H9 (cell line): ENCODE measurements around the gene BLTP3B. TPM values are rescaled to one million over a fixed set of nuclear protein-coding genes. Genes with fewer than 3 reads are reported as not detected.
A peak's percentile ranks its signal among the peaks of the same experiment; 100 is the strongest.

Source experiments
- DNase-seq: peaks from one replicate; pipeline ENCODE4 v3.0.0-alpha.2; 2017
- H2AFZ ChIP-seq: one replicate; pipeline ENCODE4 v1.6.1; 2013; ENCODE audit warnings: mild to moderate bottlenecking, low read length, control low read depth, moderate library complexity
- H2AK5ac ChIP-seq: 2 replicates; pipeline ENCODE4 v1.6.1; 2013; ENCODE audit warnings: low read length, control low read depth, mixed read lengths; ENCODE audit not compliant: insufficient read length
- H2BK120ac ChIP-seq: one replicate; pipeline ENCODE4 v1.6.1; 2013; ENCODE audit warnings: low read depth, mild to moderate bottlenecking, low read length, control low read depth, inconsistent platforms; ENCODE audit not compliant: poor library complexity, severe bottlenecking
- H2BK12ac ChIP-seq: 2 replicates; pipeline ENCODE4 v1.6.1; 2013; ENCODE audit warnings: low read length, control low read depth, mixed read lengths, low read depth; ENCODE audit not compliant: insufficient read length
- H2BK15ac ChIP-seq: 2 replicates; pipeline ENCODE4 v1.6.1; 2013; ENCODE audit warnings: low read depth, low read length, control low read depth
- H2BK20ac ChIP-seq: one replicate; pipeline ENCODE4 v1.6.1; 2013; ENCODE audit warnings: low read depth, mild to moderate bottlenecking, low read length, control low read depth, inconsistent platforms; ENCODE audit not compliant: poor library complexity, severe bottlenecking
- H2BK5ac ChIP-seq: 2 replicates; pipeline ENCODE4 v1.6.1; 2013; ENCODE audit warnings: low read length, control low read depth, mixed read lengths; ENCODE audit not compliant: insufficient read length
- H3K14ac ChIP-seq: 2 replicates; pipeline ENCODE4 v1.6.1; 2013; ENCODE audit warnings: low read length, control low read depth; ENCODE audit not compliant: insufficient read depth
- H3K18ac ChIP-seq: 2 replicates; pipeline ENCODE4 v1.6.1; 2013; ENCODE audit warnings: low read depth, mild to moderate bottlenecking, mixed read lengths, low read length, control low read depth; ENCODE audit not compliant: insufficient read length
- H3K23ac ChIP-seq: 2 replicates; pipeline ENCODE4 v1.6.1; 2013; ENCODE audit warnings: low read length, control low read depth, mixed read lengths, low read depth; ENCODE audit not compliant: insufficient read length
- H3K23me2 ChIP-seq: 2 replicates; pipeline ENCODE4 v1.6.1; 2013; ENCODE audit warnings: low read depth, mild to moderate bottlenecking, mixed read lengths, low read length, control low read depth; ENCODE audit not compliant: insufficient read length, poor library complexity, severe bottlenecking
- H3K27ac ChIP-seq: 2 replicates; pipeline ENCODE4 v1.5.1; 2013; ENCODE audit warnings: low read length, control low read depth, mixed read lengths, low read depth; ENCODE audit not compliant: insufficient read length
- H3K27me3 ChIP-seq: 2 replicates; pipeline ENCODE4 v1.6.1; 2013; ENCODE audit warnings: low read length, control low read depth, inconsistent platforms; ENCODE audit not compliant: insufficient read depth
- H3K4ac ChIP-seq: 2 replicates; pipeline ENCODE4 v1.6.1; 2013; ENCODE audit warnings: low read depth, mild to moderate bottlenecking, control low read depth, inconsistent platforms, low read length, moderate library complexity
- H3K4me1 ChIP-seq: 2 replicates; pipeline ENCODE4 v1.6.1; 2013; ENCODE audit warnings: low read length, control low read depth, inconsistent platforms; ENCODE audit not compliant: insufficient read depth
- H3K4me2 ChIP-seq: 2 replicates; pipeline ENCODE4 v1.6.1; 2013; ENCODE audit warnings: low read length, control low read depth, mixed read lengths; ENCODE audit not compliant: insufficient read length, insufficient read depth
- H3K56ac ChIP-seq: 2 replicates; pipeline ENCODE4 v1.6.1; 2013; ENCODE audit warnings: low read depth, mild to moderate bottlenecking, mixed read lengths, low read length, control low read depth; ENCODE audit not compliant: insufficient read length
- H3K79me1 ChIP-seq: 2 replicates; pipeline ENCODE4 v1.6.1; 2013; ENCODE audit warnings: low read depth, mild to moderate bottlenecking, moderate library complexity, low read length, control low read depth, inconsistent platforms; ENCODE audit not compliant: insufficient read depth, poor library complexity, severe bottlenecking
- H3K79me2 ChIP-seq: 2 replicates; pipeline ENCODE4 v1.6.1; 2013; ENCODE audit warnings: low read length, control low read depth, inconsistent platforms; ENCODE audit not compliant: insufficient read depth
- H3K9ac ChIP-seq: 2 replicates; pipeline ENCODE4 v1.6.1; 2013; ENCODE audit warnings: low read length, control low read depth, mixed read lengths; ENCODE audit not compliant: insufficient read length; ENCODE audit errors: extremely low read depth
- H3K9me3 ChIP-seq: one replicate; pipeline ENCODE4 v1.6.1; 2013; ENCODE audit warnings: low read depth, low read length, inconsistent platforms; ENCODE audit not compliant: control insufficient read depth
- H3T11ph ChIP-seq: one replicate; pipeline ENCODE4 v1.6.1; 2013; ENCODE audit warnings: mild to moderate bottlenecking, low read length, control low read depth, inconsistent platforms
- H4K20me1 ChIP-seq: one replicate; pipeline ENCODE4 v1.6.1; 2013; ENCODE audit not compliant: control insufficient read depth, insufficient read length, insufficient read depth
- H4K5ac ChIP-seq: 2 replicates; pipeline ENCODE4 v1.6.1; 2013; ENCODE audit warnings: low read depth, mild to moderate bottlenecking, mixed read lengths, low read length, control low read depth; ENCODE audit not compliant: insufficient read length
- H4K8ac ChIP-seq: replicated peaks from 2 replicates; pipeline ENCODE4 v1.6.1; 2013; ENCODE audit warnings: low read length, control low read depth, mixed read lengths, low read depth; ENCODE audit not compliant: insufficient read length
- H4K91ac ChIP-seq: 2 replicates; pipeline ENCODE4 v1.6.1; 2013; ENCODE audit warnings: low read depth, mild to moderate bottlenecking, moderate library complexity, mixed read lengths, low read length, control low read depth; ENCODE audit not compliant: insufficient read length
- H3K27ac Mint-ChIP-seq, 3 experiments: 2 replicates in 2 of 3; 3 replicates in 1 of 3; pipeline ENCODE4 v1.8.0; 2020 to 2021; ENCODE audit warnings: mixed read lengths in 3 of 3, mild to moderate bottlenecking in 1 of 3, moderate library complexity in 1 of 3
- H3K27me3 Mint-ChIP-seq: 2 replicates; pipeline ENCODE4 v1.8.0; 2021; ENCODE audit warnings: low read depth, mild to moderate bottlenecking, moderate library complexity, mixed read lengths
- H3K36me3 Mint-ChIP-seq, 3 experiments: 2 replicates in 2 of 3; 3 replicates in 1 of 3; pipeline ENCODE4 v1.8.0; 2020 to 2021; ENCODE audit warnings: low read depth in 3 of 3, mixed read lengths in 3 of 3; ENCODE audit not compliant: insufficient read depth in 1 of 3
- H3K4me1 Mint-ChIP-seq, 2 experiments: 2 replicates each; pipeline ENCODE4 v1.8.0; 2020; ENCODE audit warnings: mixed read lengths in 2 of 2
- H3K4me3 Mint-ChIP-seq, 2 experiments: 2 replicates in 1 of 2; 3 replicates in 1 of 2; pipeline ENCODE4 v1.8.0; 2020 to 2021; ENCODE audit warnings: mild to moderate bottlenecking in 2 of 2, mixed read lengths in 2 of 2, moderate library complexity in 1 of 2
- H3K9me3 Mint-ChIP-seq, 2 experiments: 2 replicates in 1 of 2; 3 replicates in 1 of 2; pipeline ENCODE4 v1.8.0; 2020; ENCODE audit warnings: mild to moderate bottlenecking in 2 of 2, mixed read lengths in 2 of 2, moderate library complexity in 1 of 2
- CTCF ChIP-seq: fragments of 200-600 bp; sonication (generic); conservative IDR thresholded peaks from 3 replicates; pipeline ENCODE4 v1.8.0; 2021; ENCODE audit warnings: antibody characterized with exemption, mild to moderate bottlenecking
- WGBS: extraction: QIAGEN DNeasy Blood & Tissue Kit; methylation state at CpG from one replicate; pipeline ENCODE4 v1.1.7; 2013; ENCODE audit warnings: missing lambda C conversion rate, low lambda C conversion rate, mixed read lengths; ENCODE audit not compliant: insufficient read length; ENCODE audit errors: extremely low coverage; 5-methylcytosine and 5-hydroxymethylcytosine counted together
- total RNA-seq: library from RNA; stranded (reverse); gene quantifications from 2 replicates; pipeline ENCODE4 v1.2.1, GENCODE V29; 2021

The BLTP3B gene
- total RNA-seq, 1 experiment from 2014 or later = 20.7 TPM

GRCh38 chr12:100173111-100173510 is 30.4 kb upstream of the BLTP3B start:
- Histone ChIP-seq H3K9me3 (no peaks in the 10 kb centered on the region), H4K20me1 (no peaks in the 10 kb centered on the region), H3K4me2 (no peak overlapping the region), H3K4ac (no peak overlapping the region), H3T11ph (no peak overlapping the region), H3K27ac (no peak overlapping the region), H3K79me1 (no peaks in the 10 kb centered on the region), H3K79me2 (no peaks in the 10 kb centered on the region), H2BK15ac (no peak overlapping the region), H4K8ac (no peak overlapping the region), H2AFZ (no peak overlapping the region), H4K5ac (no peak overlapping the region), H4K91ac (no peak overlapping the region), H3K56ac (no peak overlapping the region), H2BK20ac (no peak overlapping the region), H3K23ac (no peak overlapping the region), H2BK5ac (no peak overlapping the region), H3K18ac (no peak overlapping the region), H3K14ac (no peak overlapping the region), H3K4me1 (no peaks in the 10 kb centered on the region), H2BK120ac (no peak overlapping the region), H2AK5ac (no peak overlapping the region), H3K27me3 (no peaks in the 10 kb centered on the region), H3K23me2 (no peaks in the 10 kb centered on the region), H3K9ac (no peak overlapping the region), H2BK12ac (no peak overlapping the region)
- H3K27ac Mint-ChIP-seq = peak overlapping the region in 2 of 3 experiments; percentile 81 to 90; a peak in 2 of 7 replicates
- H3K4me1 Mint-ChIP-seq = peaks cover 9 to 16% of the 10 kb centered on the region in 2 experiments
- no peak overlapping the region for H3K4me3 Mint-ChIP-seq
- H3K36me3 Mint-ChIP-seq = peaks cover 3 to 26% (median 12%) of the 10 kb centered on the region in 3 experiments; a peak in 5 of 7 replicates
- DNase-seq = no peak
- no peaks in the 10 kb centered on the region for H3K27me3 Mint-ChIP-seq
- no peak for TF ChIP-seq CTCF
- no CpG with 5 or more reads among the region's 6 CpGs for WGBS
- H3K9me3 Mint-ChIP-seq = no peaks in the 10 kb centered on the region
